Mucosa of descending colon (tissue), 3 donors: Measurements from ENCODE around the gene NLRP6. TPM values are rescaled to one million over a fixed set of nuclear protein-coding genes. Genes with fewer than 3 reads are reported as not detected.

Experiments
- ATAC-seq: fragments of 200-7000 bp; cut with Tn5 transposase; one replicate; pipeline ENCODE4 v1.9.1; 2020; ENCODE audit warnings: mild to moderate bottlenecking, moderate library complexity
- DNase-seq, 3 donors: peaks; one replicate each; pipeline ENCODE4 v3.0.0-alpha.2; 2020
- H3K36me3 ChIP-seq: fragments of 200-600 bp; one replicate; pipeline ENCODE4 v1.8.0; 2021; ENCODE audit warnings: low read depth, mild to moderate bottlenecking
- H3K4me1 ChIP-seq: fragments of 200-600 bp; one replicate; pipeline ENCODE4 v1.8.0; 2021; ENCODE audit warnings: low read depth, mild to moderate bottlenecking
- H3K4me3 ChIP-seq: fragments of 200-600 bp; one replicate; pipeline ENCODE4 v1.8.0; 2021; ENCODE audit warnings: mild to moderate bottlenecking
- H3K9me3 ChIP-seq: fragments of 200-600 bp; one replicate; pipeline ENCODE4 v1.8.0; 2021; ENCODE audit warnings: mild to moderate bottlenecking
- CTCF ChIP-seq: fragments of 200-600 bp; IDR thresholded peaks from one replicate; pipeline ENCODE4 v1.8.0; 2022; ENCODE audit warnings: antibody characterized with exemption, mild to moderate bottlenecking
- intact Hi-C, 2 donors: fragments of 100-400 bp; cut with DNase I in 1 of 2; cut with micrococcal nuclease in 1 of 2; formaldehyde crosslinking; loops; one replicate each; pipeline versions ENCODE4 v1.11.0 to v1.11.1; 2022; cut with DNase I, micrococcal nuclease
- total RNA-seq, 3 donors: library from RNA; stranded (reverse); fragmentation: NEBNext Ultra II Directional in 2 of 3; extraction: Animal tissue kit (Norgen Biotek cat#: 25700) in 2 of 3; gene quantifications; one replicate each; pipeline versions ENCODE4 v1.2.1 to v1.2.4, GENCODE V29; 2021 to 2023
- donor health status: DM: no; HTN: no; CAD: no; lungs with moderate emphysema.
- donor health status: DM: no; HTN: no; CAD: no.
- donor health status: DM: no; HTN: yes; CAD: no.

Gene NLRP6
- total RNA-seq, 3 donors from 2014 or later, result 0.66 to 2.6 (median 0.72) TPM

DNA sequence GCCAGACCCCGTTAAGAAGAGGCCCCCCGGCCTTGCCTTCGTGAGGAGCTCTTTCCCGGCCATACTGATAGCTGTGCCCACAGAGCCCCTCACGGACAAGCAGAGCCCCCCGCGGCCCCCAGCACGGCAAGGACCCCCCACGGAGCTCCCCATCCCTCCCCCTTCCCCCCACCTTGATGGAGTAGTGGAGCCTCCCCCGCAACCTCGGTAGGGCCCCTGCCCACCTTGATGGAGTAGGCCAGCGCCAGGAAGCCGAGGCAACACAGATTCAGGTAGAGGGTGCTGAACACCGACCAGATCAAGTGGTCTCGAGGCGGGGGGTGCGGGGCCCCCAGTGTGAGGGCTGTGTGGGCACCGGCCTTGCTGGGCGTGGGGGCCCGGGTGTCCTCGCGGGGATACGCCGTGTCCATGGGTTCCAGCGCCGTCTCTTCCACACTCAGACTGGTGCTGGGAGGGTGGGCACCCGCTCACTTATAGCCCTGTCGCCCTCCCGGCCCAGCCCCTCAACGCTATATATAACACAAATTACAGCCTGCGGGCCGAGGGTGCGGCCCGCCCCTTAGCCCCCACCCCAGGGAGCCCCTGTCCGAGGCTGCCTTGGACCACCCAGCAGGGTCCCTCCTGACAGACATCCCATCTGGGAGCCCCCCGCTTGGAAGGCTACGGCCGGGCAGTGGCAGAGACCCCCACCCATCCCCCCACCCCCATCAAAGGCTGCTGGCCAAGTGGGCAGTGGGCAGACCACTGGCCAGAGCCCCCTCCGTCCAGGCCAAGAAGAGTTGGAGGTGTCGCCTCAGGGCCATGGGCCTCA lies 21.1 kb downstream of the NLRP6 start, which contains the start of gene IFITM5:
Gene IFITM5, minus strand, starts transcription at position 446 of the 811 bp plus-strand sequence. Its CDS starts 36 bp downstream, at position 410.
- peak in 2 of 3 donors; percentile 11 to 52 for DNase-seq
- Histone ChIP-seq H3K9me3 (no peaks in the 10 kb centered on the region), H3K4me3 (no peak within 1 kb of the TSS), H3K4me1 (peaks cover 15% of the 10 kb centered on the region), H3K36me3 (no peaks in the 10 kb centered on the region)
- TF ChIP-seq CTCF, result no peak
- intact Hi-C loops, result no loop called here
- ATAC-seq, result no peak

- ATAC-seq (no peak), DNase-seq (peak in 2 of 3 donors; percentile 30 to 48)
- intact Hi-C loops, result no loop called here
- Histone ChIP-seq H3K4me3 (no peak overlapping the region), H3K36me3 (no peaks in the 10 kb centered on the region), H3K9me3 (no peaks in the 10 kb centered on the region), H3K4me1 (peaks cover 19% of the 10 kb centered on the region)
- no peak for TF ChIP-seq CTCF
These were observed 21.9 kb downstream of the NLRP6 start for GRCh38 chr11:299951-300735.

DNA sequence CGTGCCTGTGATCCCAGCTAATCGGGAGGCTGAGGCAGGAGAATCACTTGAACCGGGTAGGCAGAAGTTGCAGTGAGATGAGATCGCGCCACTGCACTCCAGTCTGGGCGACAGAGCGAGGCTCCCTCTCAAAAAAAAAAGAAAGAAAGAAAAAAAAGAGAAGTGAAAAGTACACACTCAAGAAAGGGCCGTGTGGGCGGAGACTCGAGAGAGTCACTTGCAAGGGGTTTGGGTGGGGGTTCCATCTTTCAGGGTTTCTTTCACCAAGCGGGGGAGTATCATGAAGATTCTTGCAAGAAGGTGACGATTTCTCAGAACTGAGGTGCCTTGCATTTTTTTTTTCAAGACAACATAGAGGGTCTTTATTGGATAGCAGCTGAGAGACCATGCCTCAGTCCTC lies 25.2 kb downstream of the NLRP6 start:
- ATAC-seq (no peak), DNase-seq (peak in 1 of 3 donors; percentile 45)
- H3K9me3 ChIP-seq, result no peaks in the 10 kb centered on the region
- intact Hi-C loops, result no loop called here
- H3K36me3 ChIP-seq, result no peaks in the 10 kb centered on the region
- peaks cover 17% of the 10 kb centered on the region for H3K4me1 ChIP-seq
- TF ChIP-seq CTCF, result no peak
- no peak overlapping the region for H3K4me3 ChIP-seq

DNA sequence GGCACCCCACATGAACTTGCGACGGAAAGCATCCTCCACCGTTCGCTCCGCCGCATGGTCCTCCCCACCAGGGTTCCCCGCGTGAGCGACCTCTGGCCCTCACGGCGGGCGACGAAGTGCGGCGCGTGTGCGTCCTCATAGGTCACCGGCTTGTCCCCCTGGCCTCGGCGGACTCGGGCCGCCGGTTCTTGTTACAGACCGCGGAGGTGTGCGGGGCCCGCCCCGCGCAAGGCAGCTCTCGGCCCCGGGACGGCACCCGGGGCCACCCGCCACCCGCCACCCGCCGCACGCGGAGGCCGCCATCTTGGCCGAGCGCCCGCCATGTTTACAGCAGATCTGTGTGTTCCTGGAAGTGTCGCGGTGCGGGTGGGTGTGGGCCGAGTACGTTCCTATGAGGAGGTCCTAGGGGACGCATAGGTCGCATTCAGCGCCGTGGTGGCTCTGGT lies 25.9 kb downstream of the NLRP6 start:
- intact Hi-C loops, result no loop called here
- H3K9me3 ChIP-seq, result no peaks in the 10 kb centered on the region
- no peak for TF ChIP-seq CTCF
- H3K4me1 ChIP-seq, result peaks cover 17% of the 10 kb centered on the region
- H3K4me3 ChIP-seq, result no peak overlapping the region
- no peak for ATAC-seq
- DNase-seq, result peak in 1 of 3 donors; percentile 65
- no peaks in the 10 kb centered on the region for H3K36me3 ChIP-seq

DNA sequence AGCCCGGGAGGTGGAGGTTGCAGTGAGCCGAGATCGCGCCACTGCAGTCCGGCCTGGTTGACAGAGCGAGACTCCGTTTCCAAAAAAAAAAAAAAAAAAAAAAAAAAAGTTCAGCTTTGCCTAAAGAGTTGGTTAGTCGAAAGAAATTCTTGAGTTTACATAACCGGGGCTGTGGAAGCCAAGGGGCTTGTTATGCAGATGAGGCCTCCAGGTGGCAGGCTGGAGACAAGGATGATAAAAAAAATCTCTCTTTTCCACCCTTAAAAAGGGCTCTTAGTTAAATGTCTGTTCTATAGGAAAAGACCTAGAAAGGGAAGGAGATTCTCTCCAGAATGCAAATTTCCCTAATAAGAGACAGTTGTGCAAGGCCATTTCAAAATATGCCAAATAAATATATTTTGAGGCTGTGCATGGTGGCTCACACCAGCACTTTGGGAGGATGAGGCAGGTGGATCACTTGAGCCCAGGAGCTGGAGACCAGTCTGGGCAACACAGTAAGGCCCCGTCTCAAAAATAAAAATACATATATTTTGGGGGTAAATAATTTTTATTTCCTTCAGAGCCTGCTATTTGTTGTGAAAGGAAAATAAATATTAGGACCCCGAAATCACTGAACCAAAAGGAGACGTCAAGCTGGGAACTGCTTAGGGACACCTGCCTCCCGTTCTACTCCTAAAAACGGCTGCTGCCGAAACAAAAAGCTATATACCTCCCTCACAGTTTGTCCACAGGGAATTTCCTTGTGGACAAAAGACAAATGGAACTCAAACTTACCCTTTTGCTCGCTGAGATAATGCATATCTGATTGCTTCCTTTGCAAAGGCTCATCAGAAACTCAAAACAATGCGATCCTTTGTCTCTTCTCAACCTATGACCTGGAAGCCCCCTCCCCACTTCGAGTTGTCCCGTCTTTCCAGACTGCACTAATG lies 27.0 kb downstream of the NLRP6 start:
- H3K9me3 ChIP-seq, result no peaks in the 10 kb centered on the region
- DNase-seq (peak; percentile 51 to 82 (median 72)), ATAC-seq (peak; percentile 36)
- intact Hi-C loops, result no loop called here
- H3K36me3 ChIP-seq, result no peaks in the 10 kb centered on the region
- peak; percentile 40 for TF ChIP-seq CTCF
- peaks cover 12% of the 10 kb centered on the region for H3K4me1 ChIP-seq
- H3K4me3 ChIP-seq, result no peak overlapping the region
